Astrocyte of the spinal cord (primary cell): ENCODE data around the gene DTNB.

Experiments used
- DNase-seq: peaks from one replicate; pipeline ENCODE4 v3.0.0; 2011; ENCODE audit warnings: low read depth, low spot score
- H3K4me3 ChIP-seq: 2 replicates; pipeline ENCODE4 v1.5.1; 2011; ENCODE audit warnings: low read depth, mild to moderate bottlenecking, low read length, moderate library complexity
- CTCF ChIP-seq: IDR thresholded peaks from 2 replicates; pipeline ENCODE4 v1.5.1; 2012; ENCODE audit warnings: low read depth, mild to moderate bottlenecking, low read length, inconsistent platforms
- in situ Hi-C: cut with HindIII; loops from 2 replicates; pipeline ENCODE4 v1.10.0; 2017; ENCODE audit warnings: low sequenced_read_pairs

DTNB gene

DNA sequence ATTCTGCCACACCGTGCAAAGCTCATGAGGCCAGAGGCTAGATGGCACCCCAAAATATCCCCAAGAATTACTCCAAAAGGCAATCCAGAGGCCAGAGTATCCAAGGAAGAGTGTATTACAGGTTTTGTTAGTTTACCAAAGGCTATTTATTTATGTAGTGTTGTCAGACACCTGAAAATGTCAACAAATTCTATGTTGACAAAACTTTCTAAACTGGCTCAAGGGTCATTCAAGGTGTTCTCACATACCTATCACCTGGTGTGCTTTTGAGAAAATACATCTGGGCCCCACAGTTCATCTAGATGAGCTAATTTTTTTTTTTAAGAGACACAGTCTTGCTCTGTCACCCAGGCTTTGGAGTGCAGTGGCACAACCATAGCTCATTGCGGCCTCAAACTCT, 12.4 kb upstream of the DTNB start:
- DNase-seq = no peak

GRCh38 chr2:25684577-25685473, 11.4 kb upstream of the DTNB start:
- H3K4me3 ChIP-seq = no peak overlapping the region
- no peak for DNase-seq

More for the DNA sequence above, 12.4 kb upstream of the DTNB start:
- TF ChIP-seq CTCF = no peak
- no peak overlapping the region for H3K4me3 ChIP-seq
- in situ Hi-C loops = no loop called here

GRCh38 chr2:25682082-25682481, 8.7 kb upstream of the DTNB start:
- in situ Hi-C loops = no loop called here
- DNase-seq = no peak
- TF ChIP-seq CTCF = no peak
- H3K4me3 ChIP-seq = no peak overlapping the region

More at GRCh38 chr2:25684577-25685473, 11.4 kb upstream of the DTNB start:
- no peak for TF ChIP-seq CTCF
- in situ Hi-C loops = no loop called here

- no peak overlapping the region for H3K4me3 ChIP-seq
- no peak for TF ChIP-seq CTCF
- no peak for DNase-seq
- in situ Hi-C loops = no loop called here
These were observed 4.5 kb upstream of the DTNB start for GRCh38 chr2:25677877-25678276.

- no peak for TF ChIP-seq CTCF
- H3K4me3 ChIP-seq = peak overlapping the region; percentile 46
- in situ Hi-C loops = no loop called here
- DNase-seq = peak; percentile 38
These were observed 643 bp upstream of the DTNB start for GRCh38 chr2:25674077-25674362.

DNA sequence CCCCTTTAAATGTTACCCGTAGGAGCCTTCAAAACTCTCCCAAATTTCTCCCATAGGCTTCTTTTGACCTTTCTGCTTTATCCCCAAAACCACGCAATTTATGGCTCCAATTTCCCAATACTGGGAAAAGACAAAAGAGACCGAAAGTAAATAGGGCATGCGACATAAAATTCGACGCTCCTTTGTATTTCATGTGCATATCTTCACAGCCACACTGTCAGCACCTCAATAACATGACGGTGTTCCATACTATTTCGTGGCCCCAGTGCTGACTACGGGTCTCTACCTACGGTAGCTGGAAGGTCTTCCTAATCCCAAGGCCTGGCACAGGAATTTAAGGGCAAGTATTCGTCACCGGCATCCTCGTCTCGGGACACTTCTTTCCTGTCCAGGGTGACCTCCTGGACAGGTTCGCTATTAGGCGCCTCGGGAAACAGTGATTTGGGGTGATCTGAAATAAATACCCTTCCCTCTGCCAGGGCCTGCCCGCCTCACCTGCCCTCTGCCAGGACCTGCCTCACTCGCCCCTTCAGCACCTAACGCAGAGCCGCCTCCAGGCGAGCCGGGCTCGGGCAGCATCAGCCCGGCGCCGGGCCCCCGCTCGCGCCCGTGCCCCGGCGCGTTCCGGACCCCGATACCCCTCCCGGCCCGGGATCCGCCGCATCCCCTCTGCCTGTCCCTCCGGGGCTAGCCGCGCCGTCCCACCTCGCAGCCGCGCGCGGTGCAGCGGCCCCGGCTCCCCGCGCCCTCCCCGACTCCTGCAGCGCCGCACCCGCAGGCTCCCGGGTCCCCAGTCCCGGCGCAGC, 680 bp downstream of the DTNB start:
- no peak for TF ChIP-seq CTCF
- peak overlapping the region; percentile 61 for H3K4me3 ChIP-seq
- peak; percentile 40 for DNase-seq
- in situ Hi-C loops = no loop called here
